Ascending aorta (tissue), 2 donors: Measurements from ENCODE around the gene HAPLN1. TPM values are rescaled to one million over a fixed set of nuclear protein-coding genes. Genes with fewer than 3 reads are reported as not detected.

ENCODE experiments used
- DNase-seq, 2 donors: peaks; one replicate each; pipeline ENCODE4 v3.0.0-alpha.2; 2019; ENCODE audit warnings: low spot score in 2 of 2
- H3K27ac ChIP-seq, 2 donors: fragments of 200-600 bp; sonication (generic); one replicate each; pipeline ENCODE4 v1.5.1; 2016 to 2017; ENCODE audit warnings: mild to moderate bottlenecking in 1 of 2
- H3K27me3 ChIP-seq: fragments of 200-600 bp; sonication (generic); one replicate; pipeline ENCODE4 v1.5.1; 2017
- H3K36me3 ChIP-seq, 2 donors: fragments of 200-600 bp; sonication (generic); one replicate each; pipeline ENCODE4 v1.5.1; 2016
- H3K4me1 ChIP-seq, 2 donors: fragments of 200-600 bp; sonication (generic); one replicate each; pipeline ENCODE4 v1.5.1; 2016 to 2017; ENCODE audit warnings: mild to moderate bottlenecking in 1 of 2
- H3K4me3 ChIP-seq, 2 donors: fragments of 200-600 bp; sonication (generic); one replicate each; pipeline ENCODE4 v1.5.1; 2016 to 2017; ENCODE audit warnings: mild to moderate bottlenecking in 1 of 2
- H3K9me3 ChIP-seq, 2 donors: fragments of 200-600 bp; sonication (generic); one replicate each; pipeline ENCODE4 v1.5.1; 2016
- CTCF ChIP-seq, 3 experiments: fragments of 200-600 bp in 2 of 3; fragments of 450-650 bp in 1 of 3; sonication (generic) in 2 of 3; IDR thresholded peaks; one replicate each; pipeline ENCODE4 v1.5.1; 2016 to 2019; ENCODE audit warnings: antibody characterized with exemption in 3 of 3, mild to moderate bottlenecking in 1 of 3, moderate library complexity in 1 of 3
- intact Hi-C: fragments of 100-400 bp; cut with DNase I; formaldehyde crosslinking; loops from one replicate; pipeline ENCODE4 v1.15.1; 2023
- total RNA-seq: library from RNA; depleted of rRNA; stranded (reverse); fragments of >200 nt; gene quantifications from one replicate; pipeline ENCODE4 v1.1.0, GENCODE V29; 2016

Gene HAPLN1
- total RNA-seq, 1 donor from 2014 or later = 2.0 TPM

- Histone ChIP-seq H3K27me3 (no peaks in the 10 kb centered on the region), H3K9me3 (no peaks in the 10 kb centered on the region), H3K4me1 (no peaks in the 10 kb centered on the region), H3K27ac (no peak overlapping the region), H3K4me3 (no peak overlapping the region), H3K36me3 (no peaks in the 10 kb centered on the region)
- intact Hi-C loops = no loop called here
- TF ChIP-seq CTCF (IDR thresholded peaks at IDR 0.05) = no peak
- DNase-seq = no peak
Observed at GRCh38 chr5:83683836-83684235, 36.8 kb downstream of the HAPLN1 start.

GRCh38 chr5:83672646-83673045, 48.0 kb downstream of the HAPLN1 start:
- no peaks in the 10 kb centered on the region for H3K4me1 ChIP-seq
- DNase-seq = no peak
- no peaks in the 10 kb centered on the region for H3K36me3 ChIP-seq
- no peaks in the 10 kb centered on the region for H3K27me3 ChIP-seq
- H3K9me3 ChIP-seq = no peaks in the 10 kb centered on the region
- intact Hi-C loops = no loop called here
- no peak overlapping the region for H3K27ac ChIP-seq
- no peak overlapping the region for H3K4me3 ChIP-seq
- TF ChIP-seq CTCF (IDR thresholded peaks at IDR 0.05) = no peak

- no peaks in the 10 kb centered on the region for H3K4me1 ChIP-seq
- no peaks in the 10 kb centered on the region for H3K36me3 ChIP-seq
- H3K9me3 ChIP-seq = no peaks in the 10 kb centered on the region
- TF ChIP-seq CTCF (IDR thresholded peaks at IDR 0.05) = no peak
- no peak overlapping the region for H3K4me3 ChIP-seq
- no peaks in the 10 kb centered on the region for H3K27me3 ChIP-seq
- no peak overlapping the region for H3K27ac ChIP-seq
- intact Hi-C loops = no loop called here
- no peak for DNase-seq
Observed at GRCh38 chr5:83672158-83672557, 48.5 kb downstream of the HAPLN1 start.

DNA sequence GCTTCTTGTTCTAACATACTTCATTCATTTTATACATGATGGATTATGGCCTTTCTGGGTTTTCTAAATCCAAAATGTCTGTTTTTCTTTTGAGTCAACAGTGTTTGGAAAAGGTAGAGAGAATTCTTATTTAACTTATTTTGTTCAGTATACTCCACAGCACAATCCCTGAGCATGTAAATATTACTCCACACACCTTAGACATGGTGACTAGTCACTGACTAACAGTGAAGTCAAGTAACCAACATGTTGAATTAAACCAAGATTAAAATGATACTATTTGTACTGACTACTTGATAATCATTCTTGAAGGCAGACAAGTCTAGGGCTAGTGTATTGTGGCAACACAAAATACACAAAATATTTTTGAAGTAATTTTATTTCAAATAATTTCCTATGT, 55.0 kb downstream of the HAPLN1 start:
- Histone ChIP-seq H3K27me3 (no peaks in the 10 kb centered on the region), H3K4me1 (no peaks in the 10 kb centered on the region), H3K36me3 (no peaks in the 10 kb centered on the region), H3K27ac (no peak overlapping the region), H3K4me3 (no peak overlapping the region), H3K9me3 (no peaks in the 10 kb centered on the region)
- intact Hi-C loops = no loop called here
- no peak for TF ChIP-seq CTCF (IDR thresholded peaks at IDR 0.05)
- no peak for DNase-seq

- Histone ChIP-seq H3K27me3 (no peaks in the 10 kb centered on the region), H3K36me3 (no peaks in the 10 kb centered on the region), H3K4me1 (no peaks in the 10 kb centered on the region), H3K9me3 (no peaks in the 10 kb centered on the region), H3K27ac (no peak overlapping the region), H3K4me3 (no peak overlapping the region)
- DNase-seq = no peak
- intact Hi-C loops = no loop called here
- no peak for TF ChIP-seq CTCF (IDR thresholded peaks at IDR 0.05)
Observed at GRCh38 chr5:83662558-83662957, 58.1 kb downstream of the HAPLN1 start.

- H3K36me3 ChIP-seq = no peaks in the 10 kb centered on the region
- no peak for TF ChIP-seq CTCF (IDR thresholded peaks at IDR 0.05)
- no peak for DNase-seq
- H3K27ac ChIP-seq = no peak overlapping the region
- no peaks in the 10 kb centered on the region for H3K9me3 ChIP-seq
- H3K4me1 ChIP-seq = no peaks in the 10 kb centered on the region
- H3K27me3 ChIP-seq = no peaks in the 10 kb centered on the region
- no peak overlapping the region for H3K4me3 ChIP-seq
- intact Hi-C loops = no loop called here
Observed at GRCh38 chr5:83657807-83658525, 62.7 kb downstream of the HAPLN1 start.
